EL (cell line): ENCODE measurements around the gene NR2C1.
"Not testable (repeated sequence)": the region's sequence is repeated elsewhere in the genome, so short reads cannot be mapped to it uniquely, and the experiment has no call there.

Source experiments
- DNase-seq: peaks from one replicate; pipeline ENCODE4 v3.0.0-alpha.2; 2016

NR2C1 gene

GRCh38 chr12:95072900-95073697 lies at the start of gene NR2C1:
Gene NR2C1, minus strand, starts transcription at chr12:95073618. Its CDS starts 6,234 bp downstream, at chr12:95067384.
- DNase-seq: peak; percentile 91

GRCh38 chr12:95118788-95119179 lies 45.4 kb upstream of the NR2C1 start:
- DNase-seq: no peak

GRCh38 chr12:95118138-95118787 lies 44.8 kb upstream of the NR2C1 start:
- DNase-seq: peak; percentile 90

- peak; percentile 76 for DNase-seq
These were observed 43.8 kb upstream of the NR2C1 start for GRCh38 chr12:95117178-95117599.

DNA sequence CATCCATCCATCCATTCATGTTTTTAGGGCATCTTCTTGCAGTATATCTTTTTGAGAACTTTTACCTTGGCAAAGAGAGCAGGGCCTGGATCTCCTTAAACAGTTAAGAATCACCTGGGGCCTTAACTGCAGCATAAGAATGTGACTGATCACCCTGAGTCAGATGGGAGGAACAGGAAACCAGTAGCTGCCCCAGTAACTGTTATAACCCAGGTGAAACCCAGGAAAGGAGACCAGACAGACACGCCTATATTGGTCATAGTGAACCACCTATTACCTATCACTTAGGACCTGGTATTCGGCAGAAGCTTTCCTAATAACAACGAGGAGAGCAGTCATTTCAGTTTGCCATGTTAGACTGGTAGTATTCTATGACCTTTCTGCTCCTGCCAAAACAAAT lies 43.4 kb upstream of the NR2C1 start:
- no peak for DNase-seq

DNA sequence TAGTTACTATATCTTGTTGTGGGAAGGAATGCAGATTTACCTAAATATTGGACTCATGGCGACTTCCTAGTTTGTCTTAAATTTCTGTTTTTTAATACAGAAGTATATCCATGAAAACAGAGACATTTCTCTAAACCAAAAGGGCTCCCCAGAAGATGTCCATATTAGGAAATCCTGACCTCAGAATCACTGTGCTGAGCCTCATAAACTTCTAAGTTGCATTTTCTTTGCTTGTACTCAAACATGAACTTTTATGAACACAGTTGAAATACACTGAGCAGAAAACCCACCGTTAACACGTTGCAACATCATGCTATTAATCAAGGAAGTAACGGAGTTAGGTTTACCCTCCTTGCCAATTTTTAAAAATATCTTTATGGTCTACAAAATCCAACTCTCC lies 42.9 kb upstream of the NR2C1 start:
- no peak for DNase-seq

- DNase-seq: no peak
These were observed 42.2 kb upstream of the NR2C1 start for GRCh38 chr12:95115641-95116040.

DNA sequence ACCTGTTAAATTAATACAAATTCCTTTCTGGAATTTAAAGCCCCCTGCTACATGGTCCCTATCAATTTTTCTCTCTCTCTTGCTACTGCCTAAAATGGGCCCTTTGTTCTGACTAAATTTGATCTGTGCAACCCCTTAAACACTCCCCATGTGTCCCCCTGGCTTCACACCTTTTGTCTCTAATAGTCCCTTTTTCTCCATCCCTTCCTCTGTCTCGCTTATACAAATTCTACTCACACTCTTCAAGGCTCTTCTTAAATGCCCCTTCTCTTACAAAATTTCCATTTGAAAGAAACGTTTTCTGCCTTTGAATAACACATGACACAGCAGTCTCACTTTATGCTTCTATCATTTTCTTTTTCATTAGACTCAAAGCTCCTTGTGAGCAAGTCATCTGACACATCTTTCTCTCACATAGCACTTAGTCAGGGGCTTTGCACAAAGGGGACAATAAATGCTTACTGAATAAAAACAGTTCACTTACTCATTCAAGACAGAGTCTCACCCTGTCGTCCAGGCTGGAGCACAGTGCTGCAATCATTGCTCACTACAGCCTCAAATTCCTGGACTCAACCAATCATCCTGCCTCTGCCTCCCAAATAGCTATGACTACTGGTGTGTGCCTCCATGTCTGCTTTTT lies 41.5 kb upstream of the NR2C1 start:
- DNase-seq: no peak

DNA sequence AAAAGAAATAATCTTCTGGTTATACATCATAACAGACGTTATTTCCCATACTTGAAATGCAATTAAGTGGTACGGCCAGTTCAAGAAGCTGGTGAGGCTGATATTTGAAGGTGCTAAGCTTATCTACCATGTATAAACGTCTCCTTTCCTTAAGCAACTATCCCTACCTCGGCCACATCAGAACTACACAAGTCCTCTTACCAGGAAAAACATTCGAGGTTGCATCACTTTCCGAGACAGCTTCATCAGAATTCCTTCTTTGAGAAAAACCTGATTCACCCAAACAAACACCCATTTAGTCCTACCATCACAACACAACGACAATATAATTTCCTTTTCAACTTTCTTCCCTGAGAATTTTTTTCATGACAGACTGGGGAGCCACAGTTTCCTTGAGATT lies 33.9 kb upstream of the NR2C1 start:
- DNase-seq: no peak

DNA sequence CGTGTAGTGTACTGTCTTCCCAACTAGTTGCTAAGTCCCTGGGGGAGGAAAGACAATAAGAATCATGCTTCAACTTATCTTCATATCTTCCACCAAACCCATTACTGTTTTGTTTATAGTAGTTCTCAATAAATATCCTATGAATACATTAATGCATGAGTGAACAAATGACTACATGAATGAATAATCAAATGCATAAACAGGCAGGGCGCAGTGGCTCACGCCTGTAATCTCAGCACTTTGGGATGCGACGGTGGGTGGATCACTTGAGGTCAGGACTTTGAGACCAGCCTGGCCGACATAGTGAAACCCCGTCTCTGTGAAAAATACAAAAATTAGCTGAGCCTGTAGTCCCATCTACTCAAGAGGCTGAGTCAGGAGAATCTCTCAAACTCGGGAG lies 32.1 kb upstream of the NR2C1 start:
- no peak for DNase-seq

GRCh38 chr12:95104919-95105452 lies 31.6 kb upstream of the NR2C1 start:
- no peak for DNase-seq

GRCh38 chr12:95102916-95103671 lies 29.7 kb upstream of the NR2C1 start:
- peak; percentile 93 for DNase-seq

DNA sequence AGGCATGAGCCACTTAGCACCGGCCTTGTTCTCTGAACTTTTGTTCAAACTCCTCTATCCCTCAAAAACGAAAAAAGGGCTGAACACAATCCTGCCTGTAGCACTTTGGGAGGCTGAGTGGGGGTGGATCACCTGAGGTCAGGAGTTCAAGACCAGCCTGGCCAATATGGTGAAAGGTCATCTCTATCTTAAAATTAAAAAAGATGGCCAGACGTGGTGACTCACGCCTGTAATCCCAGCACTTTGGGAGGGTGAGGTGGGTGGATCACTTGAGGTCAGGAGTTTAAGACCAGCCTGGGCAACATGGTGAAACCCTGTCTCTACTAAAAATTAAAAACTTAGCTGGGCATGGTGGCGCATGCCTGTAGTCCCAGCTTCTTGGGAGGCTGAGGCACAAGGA lies 28.5 kb upstream of the NR2C1 start:
- not testable (repeated sequence) for DNase-seq

DNA sequence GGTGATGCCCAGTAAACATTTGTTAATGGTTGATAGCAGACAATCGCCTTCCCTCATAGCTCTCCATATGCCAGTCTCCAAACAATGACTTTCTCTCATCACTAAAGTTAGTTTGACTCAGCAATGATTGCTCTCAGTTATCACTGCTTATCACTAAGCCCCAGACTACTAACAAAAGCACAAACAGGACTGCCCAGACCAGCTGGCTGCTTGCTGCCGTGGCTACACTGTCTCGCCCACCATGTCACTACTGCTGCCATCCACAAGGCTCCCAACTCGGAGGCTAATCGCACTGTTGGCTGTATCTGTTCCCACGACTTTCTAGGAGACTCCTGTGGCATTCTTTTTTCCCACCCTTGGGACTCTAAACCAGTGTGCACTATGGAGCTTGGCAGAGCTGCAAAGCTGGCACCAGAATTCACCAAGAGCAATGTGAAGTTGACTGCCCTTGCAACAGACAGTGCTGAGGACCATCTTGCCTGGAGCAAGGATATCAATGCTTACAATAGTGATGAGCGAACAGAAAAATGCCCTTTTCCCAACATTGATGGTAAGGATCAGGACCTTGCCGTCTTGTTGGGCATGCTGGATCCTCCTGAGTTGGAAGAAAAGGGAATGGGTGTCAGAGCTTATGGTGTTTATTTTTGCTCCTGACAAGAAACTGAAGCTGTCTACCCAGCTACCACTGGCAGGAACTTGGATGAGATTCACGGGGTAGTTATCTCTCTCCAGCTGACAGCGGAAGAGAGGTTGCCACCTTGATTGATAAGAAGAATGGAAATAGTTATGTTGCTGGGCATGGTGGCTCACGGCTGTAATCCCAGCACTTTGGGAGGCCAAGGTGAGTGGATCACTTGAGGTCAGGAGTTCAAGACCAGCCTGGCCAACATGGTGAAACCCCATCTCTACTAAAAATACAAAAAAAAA lies 27.1 kb upstream of the NR2C1 start:
- DNase-seq: no peak

DNA sequence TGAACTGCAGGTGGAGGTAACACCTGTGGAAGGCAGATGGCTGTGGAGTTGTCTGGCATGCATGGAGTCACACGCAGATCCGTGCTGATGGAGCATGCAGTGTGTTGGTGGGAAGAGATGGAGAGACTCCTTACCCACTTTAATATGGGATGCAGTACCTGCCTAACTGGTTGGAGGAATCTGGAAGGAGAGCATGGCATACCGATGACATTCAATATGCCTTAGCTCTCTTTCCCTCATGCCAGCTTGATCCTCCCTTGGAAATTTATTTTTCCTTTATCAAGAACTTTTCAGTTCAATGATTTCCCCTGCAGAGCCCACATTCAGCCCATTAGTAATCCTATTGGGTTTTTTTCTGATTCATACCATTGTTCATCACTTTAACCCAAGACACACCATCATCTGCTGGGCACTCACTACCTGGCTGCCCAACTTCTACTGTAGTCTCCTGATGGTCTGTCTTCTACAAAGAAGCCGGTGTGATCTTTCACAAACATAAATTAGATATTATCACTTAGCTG lies 25.9 kb upstream of the NR2C1 start:
- no peak for DNase-seq

DNA sequence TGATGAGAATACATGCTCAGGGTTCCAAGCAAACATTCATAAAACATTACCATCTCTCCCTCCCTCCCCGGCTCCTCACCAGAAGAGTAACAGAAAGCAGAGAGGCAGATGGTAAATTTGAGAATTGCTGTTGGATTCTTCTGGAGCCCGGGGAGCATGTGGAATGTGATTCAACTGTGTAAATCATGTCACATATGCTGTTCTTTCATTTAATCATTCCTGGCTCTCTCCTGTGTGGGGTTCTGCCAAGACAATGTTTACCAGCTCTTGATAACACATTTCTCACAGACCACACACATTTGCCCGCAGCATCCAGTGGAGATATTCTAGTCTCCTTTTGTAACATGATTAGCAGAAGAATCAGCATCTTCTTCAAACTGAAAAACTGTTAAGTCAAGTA lies 23.4 kb upstream of the NR2C1 start:
- peak; percentile 25 for DNase-seq

GRCh38 chr12:95096378-95096777 lies 23.0 kb upstream of the NR2C1 start:
- DNase-seq: no peak

GRCh38 chr12:95095866-95096265 lies 22.4 kb upstream of the NR2C1 start:
- not testable (repeated sequence) for DNase-seq

DNA sequence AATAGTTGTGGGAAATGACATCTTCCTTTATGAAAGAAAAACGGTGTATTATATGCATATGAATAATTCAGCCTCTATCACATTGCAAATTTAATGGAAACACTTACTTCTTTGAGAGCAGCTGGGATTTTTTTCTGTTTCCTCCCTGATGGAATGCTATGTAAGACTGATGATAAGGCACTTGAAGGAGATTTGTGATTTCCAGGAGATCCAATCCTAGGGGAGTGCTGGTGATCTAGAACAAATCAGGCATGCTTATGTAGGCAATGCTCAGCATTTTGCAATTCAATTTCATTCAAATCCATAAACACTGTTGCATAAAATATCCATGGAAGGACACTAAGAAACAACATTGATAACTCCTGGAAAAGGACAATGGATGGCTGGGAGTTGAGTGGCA lies 16.0 kb upstream of the NR2C1 start:
- DNase-seq: no peak

DNA sequence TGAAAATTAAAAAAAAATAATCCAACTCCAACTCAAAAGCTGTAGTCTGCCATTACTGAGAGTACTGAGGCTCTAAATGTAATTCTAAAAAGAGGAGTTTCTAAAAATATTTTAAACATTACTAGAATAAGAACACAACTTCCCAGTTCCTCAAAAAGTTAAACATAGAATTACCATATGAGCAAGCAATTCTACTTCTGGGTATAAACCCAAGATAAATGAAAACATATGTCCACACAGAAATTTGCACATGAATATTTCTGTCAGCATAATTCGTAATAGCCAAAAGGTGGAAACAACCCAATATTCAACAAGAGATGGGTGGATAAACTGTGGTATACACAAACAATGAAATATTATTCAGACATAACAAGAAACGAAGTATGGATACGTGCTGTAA lies 15.0 kb upstream of the NR2C1 start:
- DNase-seq: no peak

GRCh38 chr12:95085612-95086011 lies 12.2 kb upstream of the NR2C1 start:
- DNase-seq: no peak

GRCh38 chr12:95083938-95084337 lies 10.5 kb upstream of the NR2C1 start:
- DNase-seq: peak; percentile 80
